Globus pallidus (tissue), 1 donor: ENCODE measurements around the gene ZNF285.
"Not testable (repeated sequence)": the region's sequence is repeated elsewhere in the genome, so short reads cannot be mapped to it uniquely, and the experiment has no call there.

ENCODE experiments used
- DNase-seq: peaks from one replicate; pipeline ENCODE4 v3.0.0-alpha.2; 2015; ENCODE audit warnings: low spot score

ZNF285 gene

DNA sequence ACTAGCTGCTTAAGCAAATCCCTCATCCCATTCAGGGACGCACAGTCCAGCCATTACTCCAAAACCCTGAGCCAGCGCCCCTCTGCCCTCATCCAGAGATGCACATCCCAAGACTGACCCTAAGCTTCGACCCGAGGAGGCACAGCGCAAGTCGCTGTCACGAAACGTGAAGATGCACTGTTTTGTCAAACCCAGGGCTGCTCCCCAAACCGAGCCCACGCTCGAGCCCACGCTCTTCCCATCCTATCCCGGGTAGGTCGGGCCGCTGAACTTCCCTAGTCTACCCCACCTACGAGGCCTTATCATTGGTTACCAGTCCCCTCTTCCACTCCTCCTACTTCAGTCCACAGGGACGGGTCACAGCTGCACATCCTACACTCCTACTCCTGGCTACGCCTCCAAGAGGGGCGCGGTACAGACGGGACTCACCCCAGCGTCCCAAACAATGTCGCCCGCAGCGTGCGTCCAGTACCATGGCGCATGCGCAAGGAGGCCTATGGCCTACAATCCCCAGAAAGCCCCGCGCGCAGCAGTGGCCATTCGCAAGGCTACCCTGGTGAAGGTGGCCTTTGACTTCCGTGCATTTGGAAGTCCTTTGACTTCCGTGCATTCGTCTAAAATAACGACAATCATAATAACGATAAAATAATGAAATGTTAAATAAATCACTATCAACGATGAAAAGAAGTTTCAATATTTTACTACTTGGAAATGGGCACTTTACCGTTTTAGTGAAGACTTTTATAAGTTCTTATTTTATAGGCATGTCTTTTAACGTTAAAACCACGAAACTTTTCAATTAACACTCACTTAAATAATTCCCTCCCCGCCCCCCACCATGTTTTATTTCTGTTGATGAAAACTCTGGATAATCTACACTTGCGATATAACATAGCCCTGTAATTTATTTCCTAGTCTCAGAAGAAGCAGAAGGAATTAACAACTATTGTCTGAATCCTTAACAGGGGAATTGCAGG is at the start of gene ZNF285:
ZNF285 (minus strand) TSS at position 470 of the 977 bp plus-strand sequence. CDS start 4,395 bp downstream, outside the sequence.
- peak; percentile 88 for DNase-seq

DNA sequence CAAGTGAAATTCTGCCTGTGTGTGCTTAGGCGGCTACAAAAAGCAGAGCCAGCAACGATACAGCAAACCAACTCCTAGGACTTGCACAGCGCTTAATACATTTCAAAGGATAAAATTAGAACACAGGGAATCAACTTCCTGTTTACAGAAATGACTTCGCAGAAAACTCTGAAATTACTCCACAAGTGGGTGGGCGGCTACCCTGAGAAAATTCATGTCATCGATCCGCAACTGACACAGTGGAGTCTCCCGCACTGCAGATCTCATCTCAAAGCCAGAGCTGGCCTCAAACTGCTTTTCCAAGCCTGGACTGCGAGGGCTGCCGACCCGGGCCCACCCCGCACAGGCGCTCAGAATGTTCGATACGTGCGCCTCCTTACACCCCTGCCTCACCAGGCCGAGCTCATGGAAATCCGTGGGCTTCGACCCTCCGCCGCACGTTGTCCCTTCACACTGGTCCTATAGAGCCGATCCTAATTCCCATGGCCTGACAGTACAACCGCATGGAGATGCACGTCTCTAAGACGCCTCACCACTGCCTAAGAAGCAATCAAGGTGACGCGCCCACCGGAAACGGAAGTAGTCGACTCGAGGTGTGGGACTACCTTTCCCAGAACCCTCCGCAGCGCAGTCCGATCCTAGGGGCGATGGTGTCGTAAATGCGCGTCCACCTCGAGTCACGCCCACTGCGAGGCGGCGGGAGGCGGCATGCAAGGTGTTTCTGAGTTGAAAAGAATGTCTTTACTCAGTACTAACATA is 46.7 kb upstream of the ZNF285 start, which contains the start of gene ZNF229:
ZNF229 (minus strand) TSS at position 557 of the 759 bp plus-strand sequence. CDS start 5,625 bp downstream, outside the sequence.
- peak; percentile 57 for DNase-seq

GRCh38 chr19:44438441-44438840 is 37.0 kb upstream of the ZNF285 start:
- no peak for DNase-seq

DNA sequence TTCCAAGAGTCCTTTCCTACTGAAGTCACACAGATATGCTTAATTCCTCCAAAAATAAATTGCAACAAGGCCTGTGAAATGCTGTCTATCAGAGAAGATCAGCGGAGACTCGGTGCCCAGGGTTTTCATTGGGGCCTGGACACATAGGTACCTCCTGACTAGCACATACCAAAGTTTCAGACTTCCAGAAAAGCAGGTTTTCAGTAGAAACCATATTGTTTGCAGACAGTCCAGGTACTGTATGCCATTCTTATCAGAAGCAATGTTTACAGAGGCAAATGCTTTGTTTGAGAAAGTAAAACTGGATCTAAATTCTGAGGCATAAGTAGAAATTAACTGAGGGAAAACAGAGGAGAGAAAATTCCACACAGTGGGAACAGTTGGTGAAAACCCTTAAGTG is 34.0 kb upstream of the ZNF285 start:
- no peak for DNase-seq

GRCh38 chr19:44430956-44431355 is 29.5 kb upstream of the ZNF285 start:
- no peak for DNase-seq

- DNase-seq = not testable (repeated sequence)
Measured at GRCh38 chr19:44415553-44415952, 14.1 kb upstream of the ZNF285 start.

GRCh38 chr19:44389268-44389667 is 12.1 kb downstream of the ZNF285 start:
- not testable (repeated sequence) for DNase-seq

GRCh38 chr19:44374789-44375188 is 26.6 kb downstream of the ZNF285 start:
- no peak for DNase-seq

GRCh38 chr19:44371815-44372480 is 29.5 kb downstream of the ZNF285 start:
- no peak for DNase-seq

GRCh38 chr19:44367024-44367423 is 34.4 kb downstream of the ZNF285 start:
- no peak for DNase-seq

- peak; percentile 98 for DNase-seq
Measured at GRCh38 chr19:44356383-44357111, 44.9 kb downstream of the ZNF285 start, which contains the start of gene ZNF112. Gene ZNF112 (minus strand): TSS chr19:44356680. CDS start chr19:44340539, 16,141 bp downstream.

- DNase-seq = no peak
Measured at GRCh38 chr19:44346556-44346955, 54.9 kb downstream of the ZNF285 start.

DNA sequence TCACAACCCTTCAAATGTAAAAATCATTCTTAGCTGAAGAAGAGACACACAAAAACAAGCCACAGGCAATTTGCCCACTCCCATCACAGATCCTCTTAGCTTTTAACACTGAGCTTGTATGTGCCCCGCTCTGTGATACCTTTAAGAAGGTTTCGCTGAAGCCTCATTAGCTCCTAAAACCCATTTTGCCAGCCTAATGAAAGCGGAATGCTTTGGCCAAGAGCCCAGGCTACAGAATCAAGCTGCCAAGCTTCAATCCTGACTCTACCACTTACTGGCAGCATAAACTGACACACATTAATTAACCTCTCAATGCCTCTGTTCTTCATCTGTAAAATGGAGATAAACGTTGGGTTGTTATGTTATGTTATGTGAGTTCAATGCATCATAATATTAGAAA is 55.4 kb downstream of the ZNF285 start:
- DNase-seq = peak; percentile 38

- no peak for DNase-seq
Measured at GRCh38 chr19:44344255-44344654, 57.2 kb downstream of the ZNF285 start.

DNA sequence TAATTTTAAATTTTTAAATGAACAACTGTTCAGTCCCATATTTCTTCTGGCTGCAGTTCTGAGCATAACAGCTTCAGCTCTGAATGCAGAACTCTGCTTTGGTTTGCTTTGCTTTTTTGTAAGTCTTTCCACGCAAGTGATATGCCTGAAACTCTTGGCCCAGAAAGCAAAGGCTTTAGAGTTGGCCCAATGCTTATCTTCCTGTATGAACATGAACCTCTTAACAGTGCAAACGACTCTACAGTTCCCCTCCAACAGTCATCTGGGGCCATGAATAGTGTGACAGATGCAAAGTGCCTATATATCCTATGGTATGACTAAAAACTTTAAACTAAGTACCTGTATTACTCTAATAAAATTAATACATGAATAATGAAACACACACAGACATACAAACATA is 59.6 kb downstream of the ZNF285 start:
- DNase-seq = no peak

DNA sequence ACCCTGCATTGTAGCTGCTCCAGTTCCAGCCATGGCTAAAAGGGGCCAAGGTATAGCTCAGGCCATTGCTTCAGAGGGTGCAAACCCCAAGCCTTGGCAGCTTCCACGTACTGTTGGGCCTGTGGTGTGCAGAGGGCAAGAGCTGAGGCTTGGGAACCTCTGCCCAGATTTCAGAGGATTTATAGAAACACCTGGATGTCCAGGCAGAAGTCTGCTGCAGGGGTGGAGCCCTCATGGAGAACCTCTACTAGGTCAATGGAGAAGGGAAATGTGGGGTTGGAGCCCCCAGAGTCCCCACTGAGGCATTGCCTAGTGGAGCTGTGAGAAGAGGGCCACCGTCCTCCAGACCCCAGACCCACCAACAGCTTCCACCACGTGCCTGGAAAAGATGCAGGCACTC is 66.8 kb downstream of the ZNF285 start:
- not testable (repeated sequence) for DNase-seq
